ENCODE results near the gene TRIM3. TPM values are rescaled to one million over a fixed set of nuclear protein-coding genes. Genes with fewer than 3 reads are reported as not detected.

TRIM3 gene
- total and polyA plus RNA-seq, 2 donors (not counting 1 experiment from before 2014, with no cell fraction given) = 11.4 to 20.1 TPM

- 2% methylated on average over 27 of the region's 38 CpGs for WGBS (ENCODE audit: insufficient coverage)
- H3K9me3 Mint-ChIP-seq (ENCODE audit: insufficient read depth) = no peaks in the 10 kb centered on the region
- peaks cover 7% of the 10 kb centered on the region for H3K4me1 Mint-ChIP-seq
- ChIA-PET CTCF (interaction anchor here (1.2 to 6.0 kb wide), 6 partner anchors 9 to 288 kb away, joined by 4 to 29 read pairs (median 9); partner anchors contain the start of gene SMPD1), POLR2A (interaction anchor here (1.3 to 3.8 kb wide), 3 partner anchors 28 to 63 kb away, joined by 3 to 23 read pairs (median 5); partner anchors contain the start of genes ARFIP2, SMPD1 and TIMM10B)
- Histone ChIP-seq H3K4me2 (replicated peaks; ENCODE audit: low read depth, low read length, poor library complexity, severe bottlenecking) (peak overlapping the region; percentile 92), H3K36me3 (replicated peaks in 1 of 2; ENCODE audit: control extremely low read depth in 1 of 2, control insufficient read depth in 1 of 2, extremely low read depth in 1 of 2, insufficient read depth in 2 of 2, low read length in 1 of 2) (no peaks in the 10 kb centered on the region), H3K4me3 (ENCODE audit: control extremely low read depth in 1 of 5, extremely low read depth in 1 of 5, insufficient read depth in 1 of 5, low read depth in 2 of 5, low read length in 4 of 5) (peak overlapping the region in 4 of 5 experiments; percentile 60 to 85 (median 74)), H4K20me1 (ENCODE audit: control insufficient read depth, insufficient read depth, low read length, poor library complexity, severe bottlenecking) (no peaks in the 10 kb centered on the region), H3K9ac (ENCODE audit: low read length) (peak overlapping the region; percentile 83), H2AFZ (ENCODE audit: insufficient read depth, low read depth, low read length, poor library complexity, severe bottlenecking) (peak overlapping the region; percentile 99), H3K79me2 (ENCODE audit: control insufficient read depth, insufficient read depth, low read length) (peaks cover 17% of the 10 kb centered on the region), H3K27me3 (replicated peaks in 1 of 4; ENCODE audit: control extremely low read depth in 1 of 4, control insufficient read depth in 3 of 4, insufficient read depth in 4 of 4, low read length in 3 of 4) (peaks cover 0 to 3% (median 2%) of the 10 kb centered on the region in 4 experiments), H3K4me1 (ENCODE audit: control insufficient read depth in 2 of 2, insufficient read depth in 2 of 2, low read length in 2 of 2) (peaks cover 29 to 32% of the 10 kb centered on the region in 2 donors), H3K27ac (ENCODE audit: low read length in 2 of 2) (peak overlapping the region in 1 of 2 donors; percentile 61), H3K9me3 (ENCODE audit: control extremely low read depth in 1 of 3, control insufficient read depth in 2 of 3, insufficient read depth in 1 of 3, low read length in 2 of 3) (no peaks in the 10 kb centered on the region)
- H3K4me3 Mint-ChIP-seq = no peak overlapping the region
- intact Hi-C loops (cut with micrococcal nuclease) = loop anchor here (1.0 kb wide), 4 partner anchors 16 to 265 kb away; partner anchors contain the start of genes ARFIP2, MRPL17, SMPD1 and TIMM10B
- TF ChIP-seq EZH2 (IDR thresholded peaks at IDR 0.05; ENCODE audit: borderline replicate concordance, insufficient read depth, low read depth, low read length, poor library complexity, severe bottlenecking) = no peak
- no peak for TF ChIP-seq CTCF (IDR thresholded peaks at IDR 0.05)
- peak; percentile 32 for DNase-seq
- peaks cover 23% of the 10 kb centered on the region for H3K27me3 Mint-ChIP-seq
- H3K27ac Mint-ChIP-seq = no peak overlapping the region
- ATAC-seq (ENCODE audit: low read depth) = peak; percentile 11
These were observed 55.2 kb downstream of the TRIM3 start for GRCh38 chr11:6418557-6419008.

DNA sequence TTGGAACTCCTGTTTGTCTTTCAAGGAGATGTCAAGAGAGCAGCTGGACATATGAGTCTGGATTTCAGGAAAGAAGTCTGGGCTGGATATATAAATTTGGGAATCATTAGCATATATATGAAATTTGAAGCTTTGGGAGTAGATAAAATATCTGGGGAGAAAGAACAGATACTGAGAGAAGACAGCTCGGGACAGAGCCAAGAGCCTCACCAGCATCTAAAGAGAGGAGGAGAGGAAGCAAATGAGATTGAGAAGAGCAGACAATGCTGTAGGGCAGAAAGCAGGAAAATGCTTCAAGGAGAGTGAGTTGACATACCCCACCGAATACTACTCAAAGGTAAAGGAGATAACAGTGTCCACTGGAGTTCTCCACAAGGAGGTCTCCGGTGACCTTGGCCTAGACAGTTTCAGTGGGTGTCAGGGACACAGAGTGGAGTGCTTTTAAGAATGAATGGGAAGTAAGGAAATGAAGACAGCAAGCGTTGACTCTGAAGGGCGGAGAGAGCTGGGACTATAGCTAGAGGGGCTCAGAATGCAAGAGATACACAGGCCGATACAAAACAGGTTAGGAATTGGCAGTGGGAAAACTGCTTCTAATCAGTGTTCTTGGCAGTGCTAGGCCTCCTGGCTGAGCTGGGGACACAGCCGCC lies 55.7 kb downstream of the TRIM3 start:
- no peak for ATAC-seq (ENCODE audit: low read depth)
- Histone ChIP-seq H3K79me2 (ENCODE audit: control insufficient read depth, insufficient read depth, low read length) (peaks cover 20% of the 10 kb centered on the region), H4K20me1 (ENCODE audit: control insufficient read depth, insufficient read depth, low read length, poor library complexity, severe bottlenecking) (no peaks in the 10 kb centered on the region), H2AFZ (ENCODE audit: insufficient read depth, low read depth, low read length, poor library complexity, severe bottlenecking) (peak overlapping the region; percentile 99), H3K9me3 (ENCODE audit: control extremely low read depth in 1 of 3, control insufficient read depth in 2 of 3, insufficient read depth in 1 of 3, low read length in 2 of 3) (no peaks in the 10 kb centered on the region), H3K27ac (ENCODE audit: low read length in 2 of 2) (no peak overlapping the region), H3K4me1 (ENCODE audit: control insufficient read depth in 2 of 2, insufficient read depth in 2 of 2, low read length in 2 of 2) (peaks cover 29 to 32% of the 10 kb centered on the region in 2 donors), H3K9ac (ENCODE audit: low read length) (peak overlapping the region; percentile 83), H3K4me3 (ENCODE audit: control extremely low read depth in 1 of 5, extremely low read depth in 1 of 5, insufficient read depth in 1 of 5, low read depth in 2 of 5, low read length in 4 of 5) (peak overlapping the region in 4 of 5 experiments; percentile 60 to 85 (median 74)), H3K36me3 (replicated peaks in 1 of 2; ENCODE audit: control extremely low read depth in 1 of 2, control insufficient read depth in 1 of 2, extremely low read depth in 1 of 2, insufficient read depth in 2 of 2, low read length in 1 of 2) (no peaks in the 10 kb centered on the region), H3K4me2 (replicated peaks; ENCODE audit: low read depth, low read length, poor library complexity, severe bottlenecking) (peak overlapping the region; percentile 92), H3K27me3 (replicated peaks in 1 of 4; ENCODE audit: control extremely low read depth in 1 of 4, control insufficient read depth in 3 of 4, insufficient read depth in 4 of 4, low read length in 3 of 4) (no peaks in the 10 kb centered on the region)
- no peak overlapping the region for H3K4me3 Mint-ChIP-seq
- peaks cover 7% of the 10 kb centered on the region for H3K4me1 Mint-ChIP-seq
- no peak for DNase-seq
- WGBS (ENCODE audit: insufficient coverage) = 66% methylated on average over 7 of the region's 7 CpGs
- TF ChIP-seq CTCF (IDR thresholded peaks at IDR 0.05) (no peak), EZH2 (IDR thresholded peaks at IDR 0.05; ENCODE audit: borderline replicate concordance, insufficient read depth, low read depth, low read length, poor library complexity, severe bottlenecking) (no peak)
- intact Hi-C loops (cut with micrococcal nuclease) = loop anchor here (1.0 kb wide), 1 partner anchor 16 kb away; no protein-coding TSS in a partner anchor
- H3K9me3 Mint-ChIP-seq (ENCODE audit: insufficient read depth) = no peaks in the 10 kb centered on the region
- ChIA-PET POLR2A (interaction anchor here (1.5 to 3.8 kb wide), 2 partner anchors 27 to 39 kb away, joined by 3 to 23 read pairs; partner anchors contain the start of gene SMPD1), CTCF (interaction anchor here (1.6 to 6.0 kb wide), 4 partner anchors 9 to 288 kb away, joined by 4 to 29 read pairs (median 16); no protein-coding TSS in a partner anchor)
- peaks cover 17% of the 10 kb centered on the region for H3K27me3 Mint-ChIP-seq
- no peak overlapping the region for H3K27ac Mint-ChIP-seq
